ENCODE measurements around the gene MTRFR.

GRCh38 chr12:123280971-123281370, 47.7 kb downstream of the MTRFR start:
- TF ChIP-seq CTCF (IDR thresholded peaks at IDR 0.05) (no peak), POLR2A (IDR thresholded peaks at IDR 0.05) (no peak), POLR2AphosphoS5 (IDR thresholded peaks at IDR 0.05) (no peak)

All from upper lobe of left lung (tissue), 4 donors.